IPS DF 4.7 (cell line): ENCODE data around the gene CD164.

ENCODE experiments used
- DNase-seq: peaks from one replicate; pipeline ENCODE4 v3.0.0-alpha.2; 2013; ENCODE audit warnings: low spot score; ENCODE audit errors: extremely low read depth

The CD164 gene

GRCh38 chr6:109381747-109382575 lies at the start of gene CD164:
Gene CD164 (minus strand): TSS chr6:109382467. CDS start chr6:109382378, 89 bp downstream.
- no peak for DNase-seq

- no peak for DNase-seq
Measured at GRCh38 chr6:109429496-109429895, 47.2 kb upstream of the CD164 start.

- no peak for DNase-seq
Measured at GRCh38 chr6:109428889-109429477, 46.7 kb upstream of the CD164 start.

GRCh38 chr6:109424946-109425345 lies 42.7 kb upstream of the CD164 start:
- DNase-seq = no peak

GRCh38 chr6:109421184-109421583 lies 38.9 kb upstream of the CD164 start:
- DNase-seq = no peak

- no peak for DNase-seq
Measured at GRCh38 chr6:109420751-109421150, 38.5 kb upstream of the CD164 start.

GRCh38 chr6:109417646-109418045 lies 35.4 kb upstream of the CD164 start:
- DNase-seq = no peak

- no peak for DNase-seq
Measured at GRCh38 chr6:109411034-109411433, 28.8 kb upstream of the CD164 start.

- DNase-seq = no peak
Measured at GRCh38 chr6:109406196-109406595, 23.9 kb upstream of the CD164 start.

GRCh38 chr6:109397020-109397419 lies 14.8 kb upstream of the CD164 start:
- no peak for DNase-seq

- no peak for DNase-seq
Measured at GRCh38 chr6:109396046-109396718, 13.9 kb upstream of the CD164 start.

- no peak for DNase-seq
Measured at GRCh38 chr6:109393886-109394281, 11.6 kb upstream of the CD164 start.

GRCh38 chr6:109393157-109393885 lies 11.1 kb upstream of the CD164 start:
- DNase-seq = no peak

- no peak for DNase-seq
Measured at GRCh38 chr6:109389650-109390274, 7.5 kb upstream of the CD164 start.

GRCh38 chr6:109388265-109388664 lies 6.0 kb upstream of the CD164 start:
- DNase-seq = no peak

- no peak for DNase-seq
Measured at GRCh38 chr6:109383438-109383940, 1.2 kb upstream of the CD164 start.

GRCh38 chr6:109382576-109383437 lies 540 bp upstream of the CD164 start:
- peak; percentile 71 for DNase-seq

- DNase-seq = no peak
Measured at GRCh38 chr6:109381061-109381746, 1.1 kb downstream of the CD164 start.

- no peak for DNase-seq
Measured at GRCh38 chr6:109379711-109380110, 2.6 kb downstream of the CD164 start.
